RWPE2 (cell line): ENCODE measurements around the gene MTFP1.

Experiments used
- ATAC-seq: fragments of 200-7000 bp; cut with Tn5 transposase; 3 replicates; pipeline ENCODE4 v1.9.1; 2021; ENCODE audit warnings: low read depth
- DNase-seq: peaks from one replicate; pipeline ENCODE4 v3.0.0-alpha.2; 2020; ENCODE audit warnings: low spot score
- H3K27ac ChIP-seq: fragments of 450-650 bp; 2 replicates; pipeline ENCODE4 v1.5.1; 2017; ENCODE audit warnings: mild to moderate bottlenecking; ENCODE audit not compliant: poor library complexity, severe bottlenecking
- H3K27me3 ChIP-seq: fragments of 250-450 bp; sonication (Bioruptor Pico); 2 replicates; pipeline ENCODE4 v1.5.1; 2021; ENCODE audit warnings: mild to moderate bottlenecking, moderate library complexity; ENCODE audit not compliant: insufficient read depth, poor library complexity, severe bottlenecking
- H3K36me3 ChIP-seq: fragments of 250-450 bp; sonication (Bioruptor Pico); 2 replicates; pipeline ENCODE4 v1.5.1; 2020; ENCODE audit warnings: low read depth, mild to moderate bottlenecking, moderate library complexity
- H3K4me1 ChIP-seq: fragments of 250-450 bp; sonication (Bioruptor Pico); 2 replicates; pipeline ENCODE4 v1.5.1; 2021; ENCODE audit warnings: mild to moderate bottlenecking, moderate library complexity; ENCODE audit not compliant: insufficient read depth, poor library complexity, severe bottlenecking
- H3K4me3 ChIP-seq: fragments of 250-450 bp; sonication (Bioruptor Pico); 2 replicates; pipeline ENCODE4 v1.5.1; 2021; ENCODE audit warnings: mild to moderate bottlenecking, moderate library complexity; ENCODE audit not compliant: severe bottlenecking
- H3K9me3 ChIP-seq: fragments of 250-450 bp; sonication (Bioruptor Pico); 2 replicates; pipeline ENCODE4 v1.5.1; 2021; ENCODE audit warnings: mild to moderate bottlenecking, moderate library complexity; ENCODE audit not compliant: severe bottlenecking
- TF ChIP-seq, protein P1 (sequence below): fragments of 450-650 bp; IDR thresholded peaks from one replicate; pipeline ENCODE4 v1.5.1; 2017; ENCODE audit warnings: mild to moderate bottlenecking, moderate library complexity; ENCODE audit not compliant: poor library complexity, severe bottlenecking

Gene MTFP1

DNA sequence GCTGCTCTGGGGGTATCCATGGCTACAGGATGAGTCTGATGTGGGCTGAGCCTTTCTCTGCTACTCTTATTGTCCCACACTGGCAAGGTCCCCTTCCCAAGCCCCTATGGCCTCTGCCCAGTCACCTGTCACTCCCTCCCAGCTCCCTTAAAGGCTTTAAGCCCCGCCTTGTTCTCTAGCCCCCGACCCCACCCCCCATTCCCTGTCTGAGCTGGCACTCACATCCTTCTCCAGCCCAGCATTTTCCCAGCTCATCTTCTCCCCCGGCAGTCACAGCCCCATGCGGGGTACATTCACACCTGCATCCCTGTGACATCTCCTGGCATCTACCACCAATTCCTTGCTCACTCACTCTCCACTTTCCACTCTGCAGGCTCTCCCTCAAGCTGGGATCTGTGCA, 4.3 kb downstream of the MTFP1 start:
- DNase-seq (no peak), ATAC-seq (no peak)
- H3K36me3 ChIP-seq, result peaks cover 21% of the 10 kb centered on the region
- TF ChIP-seq, protein P1, sequence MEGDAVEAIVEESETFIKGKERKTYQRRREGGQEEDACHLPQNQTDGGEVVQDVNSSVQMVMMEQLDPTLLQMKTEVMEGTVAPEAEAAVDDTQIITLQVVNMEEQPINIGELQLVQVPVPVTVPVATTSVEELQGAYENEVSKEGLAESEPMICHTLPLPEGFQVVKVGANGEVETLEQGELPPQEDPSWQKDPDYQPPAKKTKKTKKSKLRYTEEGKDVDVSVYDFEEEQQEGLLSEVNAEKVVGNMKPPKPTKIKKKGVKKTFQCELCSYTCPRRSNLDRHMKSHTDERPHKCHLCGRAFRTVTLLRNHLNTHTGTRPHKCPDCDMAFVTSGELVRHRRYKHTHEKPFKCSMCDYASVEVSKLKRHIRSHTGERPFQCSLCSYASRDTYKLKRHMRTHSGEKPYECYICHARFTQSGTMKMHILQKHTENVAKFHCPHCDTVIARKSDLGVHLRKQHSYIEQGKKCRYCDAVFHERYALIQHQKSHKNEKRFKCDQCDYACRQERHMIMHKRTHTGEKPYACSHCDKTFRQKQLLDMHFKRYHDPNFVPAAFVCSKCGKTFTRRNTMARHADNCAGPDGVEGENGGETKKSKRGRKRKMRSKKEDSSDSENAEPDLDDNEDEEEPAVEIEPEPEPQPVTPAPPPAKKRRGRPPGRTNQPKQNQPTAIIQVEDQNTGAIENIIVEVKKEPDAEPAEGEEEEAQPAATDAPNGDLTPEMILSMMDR, result no peak
- no peaks in the 10 kb centered on the region for H3K9me3 ChIP-seq
- H3K4me1 ChIP-seq, result peaks cover 2% of the 10 kb centered on the region
- H3K4me3 ChIP-seq, result no peak overlapping the region
- H3K27me3 ChIP-seq, result no peaks in the 10 kb centered on the region
- H3K27ac ChIP-seq, result no peak overlapping the region

DNA sequence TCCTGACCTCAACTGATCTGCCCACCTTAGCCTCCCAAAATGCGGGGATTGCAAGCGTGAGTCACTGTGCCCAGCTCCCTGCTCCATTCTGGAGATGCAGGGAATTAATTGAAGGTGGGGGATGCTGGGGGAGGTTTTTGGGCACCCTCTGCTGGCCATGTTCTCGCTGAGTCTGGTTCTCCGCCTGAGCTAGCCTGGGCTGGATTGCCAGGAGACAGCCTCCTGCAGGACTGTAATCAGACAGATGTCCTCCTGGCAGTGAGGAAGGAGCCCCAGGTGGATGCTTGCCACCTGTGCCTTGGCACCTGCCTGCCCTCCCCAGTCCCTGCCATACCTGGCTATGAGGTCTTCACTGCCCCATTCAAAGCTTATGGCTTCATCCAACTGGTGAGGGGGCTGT, 5.4 kb downstream of the MTFP1 start:
- Histone ChIP-seq H3K27ac (no peak overlapping the region), H3K36me3 (peaks cover 21% of the 10 kb centered on the region), H3K9me3 (no peaks in the 10 kb centered on the region), H3K4me3 (no peak overlapping the region), H3K4me1 (no peaks in the 10 kb centered on the region), H3K27me3 (no peaks in the 10 kb centered on the region)
- TF ChIP-seq, protein P1, result peak; percentile 7
- no peak for ATAC-seq
- DNase-seq, result no peak

DNA sequence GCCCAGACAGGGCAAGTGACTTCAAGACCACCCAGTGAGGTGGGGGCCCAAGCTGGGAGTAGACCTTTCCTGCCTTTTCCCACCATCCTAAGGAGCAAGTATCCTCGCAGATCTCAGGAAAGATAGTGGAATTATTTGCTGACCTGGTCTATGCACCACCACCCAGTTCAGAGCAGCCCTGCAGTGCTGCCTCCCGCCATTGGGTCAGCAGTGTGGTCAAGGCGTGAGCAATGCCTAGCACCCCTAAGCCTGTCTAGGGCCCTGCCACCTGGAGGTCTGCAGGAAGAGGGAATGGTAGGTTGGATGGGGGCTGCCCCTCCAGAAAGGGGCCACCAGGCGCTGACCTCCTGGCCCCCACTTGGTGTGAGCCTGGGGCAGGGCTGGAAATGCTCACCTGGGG, 6.5 kb downstream of the MTFP1 start:
- ATAC-seq (no peak), DNase-seq (no peak)
- Histone ChIP-seq H3K4me3 (no peak overlapping the region), H3K27me3 (no peaks in the 10 kb centered on the region), H3K9me3 (no peaks in the 10 kb centered on the region), H3K27ac (no peak overlapping the region), H3K4me1 (no peaks in the 10 kb centered on the region), H3K36me3 (peaks cover 16% of the 10 kb centered on the region)
- TF ChIP-seq, protein P1, result no peak

DNA sequence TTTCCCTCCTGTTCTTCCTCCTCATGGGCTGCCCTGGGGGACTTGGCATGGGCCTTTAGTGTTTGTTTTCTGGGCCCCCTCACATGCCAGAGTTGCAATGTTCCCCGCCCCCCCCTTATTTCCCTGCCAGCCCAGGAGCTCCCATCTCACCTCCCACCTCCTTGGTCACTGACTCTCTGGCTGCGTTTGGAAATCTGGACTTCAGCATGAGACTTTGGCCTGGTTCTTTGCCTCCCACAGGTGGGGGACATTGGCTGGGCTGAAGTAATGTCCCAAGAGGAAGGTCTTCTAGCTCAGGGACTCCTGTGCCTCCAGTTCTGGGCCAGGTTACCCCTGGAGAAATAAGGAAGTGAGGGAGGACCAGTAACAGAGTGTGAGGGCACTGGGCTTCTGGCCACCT, 7.0 kb downstream of the MTFP1 start:
- peaks cover 12% of the 10 kb centered on the region; the same call in 1 of the 2 replicates for H3K36me3 ChIP-seq
- no peaks in the 10 kb centered on the region for H3K27me3 ChIP-seq
- DNase-seq (no peak), ATAC-seq (no peak)
- H3K27ac ChIP-seq, result no peak overlapping the region
- no peaks in the 10 kb centered on the region for H3K4me1 ChIP-seq
- no peak overlapping the region for H3K4me3 ChIP-seq
- TF ChIP-seq, protein P1, result no peak
- no peaks in the 10 kb centered on the region for H3K9me3 ChIP-seq

DNA sequence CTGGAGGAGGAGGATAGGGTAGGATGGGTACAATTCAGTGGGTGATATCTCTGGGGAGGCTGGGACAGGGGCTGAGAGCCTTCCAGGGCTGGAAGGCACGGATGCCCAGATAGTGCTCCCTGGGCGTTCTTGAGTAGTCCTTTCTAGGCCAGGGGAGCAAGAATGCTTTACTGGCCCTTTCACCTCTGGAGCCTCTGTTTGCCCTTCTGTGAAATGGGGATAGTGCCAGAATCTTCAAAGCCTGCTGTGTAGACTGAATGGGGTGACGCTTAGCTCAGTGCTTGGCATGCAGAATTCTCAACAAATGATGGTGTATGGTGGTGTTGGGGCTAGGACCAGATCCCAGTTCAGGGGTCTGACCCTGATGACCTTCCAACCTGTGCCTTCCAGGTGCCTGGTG, 7.7 kb downstream of the MTFP1 start:
- Histone ChIP-seq H3K9me3 (no peaks in the 10 kb centered on the region), H3K27ac (no peak overlapping the region), H3K27me3 (no peaks in the 10 kb centered on the region), H3K4me1 (no peaks in the 10 kb centered on the region), H3K4me3 (no peak overlapping the region), H3K36me3 (peaks cover 6% of the 10 kb centered on the region; the same call in 1 of the 2 replicates)
- no peak for ATAC-seq
- no peak for DNase-seq
- TF ChIP-seq, protein P1, result no peak
